Calu3 (cell line): ENCODE data around the gene OOSP3. TPM values are rescaled to one million over a fixed set of nuclear protein-coding genes. Genes with fewer than 3 reads are reported as not detected.

Source experiments
- Bru-seq: library from RNA; stranded (reverse); fragments of 400-500 nt; gene quantifications from one replicate; lab custom pipeline; 2021; lab: Mats Ljungman, UMichigan
- BruChase-seq, 2 experiments: library from RNA; stranded (reverse); fragments of 400-500 nt; gene quantifications; one replicate each; lab custom pipeline; 2021; lab: Mats Ljungman, UMichigan
- BruUV-seq: library from RNA; stranded (reverse); fragments of 400-500 nt; replicated peaks from 2 replicates; lab custom pipeline; 2021; lab: Mats Ljungman, UMichigan
- CTCF ChIA-PET: fragments of 300-600 bp; sonication (Branson Sonifier 250); formaldehyde crosslinking; loops from one replicate; lab custom pipeline; 2022; ENCODE audit warnings: antibody characterized with exemption; lab: Charles Lee
- DNase-seq: peaks from one replicate; pipeline ENCODE4 v3.0.0; 2022
- H3K27ac Mint-ChIP-seq: one replicate; pipeline ENCODE4 v1.8.0; 2022; ENCODE audit warnings: mixed read lengths; ENCODE audit not compliant: unreplicated experiment
- H3K27me3 Mint-ChIP-seq: one replicate; pipeline ENCODE4 v1.8.0; 2022; ENCODE audit warnings: mixed read lengths; ENCODE audit not compliant: unreplicated experiment
- H3K36me3 Mint-ChIP-seq: one replicate; pipeline ENCODE4 v1.8.0; 2022; ENCODE audit warnings: mild to moderate bottlenecking, moderate library complexity, mixed read lengths; ENCODE audit not compliant: insufficient read depth, unreplicated experiment
- H3K4me1 Mint-ChIP-seq: one replicate; pipeline ENCODE4 v1.8.0; 2022; ENCODE audit warnings: mild to moderate bottlenecking, low read depth, mixed read lengths; ENCODE audit not compliant: unreplicated experiment
- H3K4me3 Mint-ChIP-seq: one replicate; pipeline ENCODE4 v1.8.0; 2022; ENCODE audit warnings: mild to moderate bottlenecking, low read depth, moderate library complexity, mixed read lengths; ENCODE audit not compliant: unreplicated experiment
- H3K9me3 Mint-ChIP-seq: one replicate; pipeline ENCODE4 v1.8.0; 2022; ENCODE audit warnings: low read depth, mixed read lengths; ENCODE audit not compliant: unreplicated experiment
- CTCF ChIP-seq: fragments of 200-600 bp; IDR thresholded peaks from one replicate; pipeline ENCODE4 v1.8.0; 2022; ENCODE audit warnings: antibody characterized with exemption; ENCODE audit not compliant: unreplicated experiment
- intact Hi-C: fragments of 100-400 bp; cut with micrococcal nuclease; formaldehyde crosslinking; loops from one replicate; pipeline ENCODE4 v1.10.0; 2022; ENCODE audit not compliant: unreplicated experiment
- long read RNA-seq: library from polyadenylated mRNA; stranded (forward); transcript quantifications from one replicate; pipeline ENCODE4 v2.0.0, GENCODE V29; 2022
- total RNA-seq: library from RNA; stranded (reverse); gene quantifications from 2 replicates; pipeline ENCODE4 v1.2.3, GENCODE V29; 2022

OOSP3 gene
- total RNA-seq (not detected in 2 replicates), Bru-seq, nascent RNA (percentile 31 among the genes with signal in this experiment), BruChase-seq, experiment 1, labeled RNA remaining after a 6-hour chase (percentile 20 among the genes with signal in this experiment), BruChase-seq, experiment 2, labeled RNA remaining after a 2-hour chase (percentile 26 among the genes with signal in this experiment)
- long read RNA-seq, result 0 reads

- Mint-ChIP-seq H3K27me3 (no peaks in the 10 kb centered on the region), H3K27ac (peak within 1 kb of the TSS; percentile 4), H3K36me3 (peaks cover 7% of the 10 kb centered on the region), H3K4me1 (peaks cover 40% of the 10 kb centered on the region), H3K9me3 (no peaks in the 10 kb centered on the region), H3K4me3 (no peak within 1 kb of the TSS)
- no peak for DNase-seq
- CTCF ChIA-PET, result no interaction called here
- no TSS peak for BruUV-seq
- no peak for TF ChIP-seq CTCF
- intact Hi-C loops, result loop anchor here (5.0 kb wide), 1 partner anchor 39 kb away; no protein-coding TSS in a partner anchor
These were observed at the start of gene OOSP3 for GRCh38 chr11:59878575-59878974. TSS of gene OOSP3 (plus strand) at chr11:59878782. CDS start at chr11:59878809, 27 bp downstream.

GRCh38 chr11:59829358-59829757 lies 49.2 kb upstream of the OOSP3 start:
- no peaks in the 10 kb centered on the region for H3K4me1 Mint-ChIP-seq
- no peak for DNase-seq
- H3K36me3 Mint-ChIP-seq, result no peaks in the 10 kb centered on the region
- no TSS peak for BruUV-seq
- no peak overlapping the region for H3K4me3 Mint-ChIP-seq
- intact Hi-C loops, result loop anchor here (10.0 kb wide), 1 partner anchor 515 kb away; no protein-coding TSS in a partner anchor
- TF ChIP-seq CTCF, result no peak
- peak overlapping the region; percentile 34 for H3K27ac Mint-ChIP-seq
- H3K27me3 Mint-ChIP-seq, result no peaks in the 10 kb centered on the region
- no peaks in the 10 kb centered on the region for H3K9me3 Mint-ChIP-seq
- CTCF ChIA-PET, result no interaction called here

GRCh38 chr11:59833602-59834001 lies 45.0 kb upstream of the OOSP3 start:
- no peak overlapping the region for H3K27ac Mint-ChIP-seq
- H3K9me3 Mint-ChIP-seq, result no peaks in the 10 kb centered on the region
- no peaks in the 10 kb centered on the region for H3K36me3 Mint-ChIP-seq
- intact Hi-C loops, result no loop called here
- DNase-seq, result no peak
- CTCF ChIA-PET, result no interaction called here
- H3K4me1 Mint-ChIP-seq, result no peaks in the 10 kb centered on the region
- H3K4me3 Mint-ChIP-seq, result no peak overlapping the region
- no peak for TF ChIP-seq CTCF
- no TSS peak for BruUV-seq
- H3K27me3 Mint-ChIP-seq, result no peaks in the 10 kb centered on the region

- no peaks in the 10 kb centered on the region for H3K27me3 Mint-ChIP-seq
- DNase-seq, result no peak
- CTCF ChIA-PET, result interaction anchor here (0.6 kb wide), 1 partner anchor 35 kb away, joined by 3 read pairs; no protein-coding TSS in a partner anchor
- H3K4me3 Mint-ChIP-seq, result no peak overlapping the region
- BruUV-seq, result no TSS peak
- TF ChIP-seq CTCF, result no peak
- intact Hi-C loops, result no loop called here
- no peaks in the 10 kb centered on the region for H3K4me1 Mint-ChIP-seq
- H3K9me3 Mint-ChIP-seq, result peaks cover 3% of the 10 kb centered on the region
- H3K27ac Mint-ChIP-seq, result no peak overlapping the region
- no peaks in the 10 kb centered on the region for H3K36me3 Mint-ChIP-seq
These were observed 39.0 kb upstream of the OOSP3 start for GRCh38 chr11:59839615-59840014.
